DMS114 treated with DMSO at 0.1 percent for 48 hours (cell line): Measurements from ENCODE around the gene CRLF3.
"Not testable (repeated sequence)": the region's sequence is repeated elsewhere in the genome, so short reads cannot be mapped to it uniquely, and the experiment has no call there.

Source experiments
- DNase-seq: peaks from one replicate; lab custom pipeline; 2025; ENCODE audit not compliant: unreplicated experiment; lab: John Stamatoyannopoulos, UW

CRLF3 gene

DNA sequence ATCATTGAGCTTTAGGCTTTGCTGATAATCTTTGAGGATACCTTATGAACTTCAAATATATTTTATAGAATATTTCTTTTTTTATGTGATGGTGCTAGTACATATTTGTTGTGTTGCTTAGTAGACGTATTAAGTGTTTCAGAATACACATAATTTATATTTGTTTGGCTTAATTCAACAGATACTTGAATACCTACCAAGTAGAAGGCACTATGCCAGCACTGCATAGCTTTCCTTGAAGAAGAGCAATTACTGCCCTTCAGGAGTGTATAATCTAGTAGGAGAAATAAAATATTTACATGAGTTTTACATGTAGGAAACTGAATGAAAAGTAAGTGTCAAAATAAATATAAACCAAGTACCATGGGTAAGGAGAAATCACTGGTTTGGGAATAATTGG is 81.8 kb downstream of the CRLF3 start:
- DNase-seq = not testable (repeated sequence)

DNA sequence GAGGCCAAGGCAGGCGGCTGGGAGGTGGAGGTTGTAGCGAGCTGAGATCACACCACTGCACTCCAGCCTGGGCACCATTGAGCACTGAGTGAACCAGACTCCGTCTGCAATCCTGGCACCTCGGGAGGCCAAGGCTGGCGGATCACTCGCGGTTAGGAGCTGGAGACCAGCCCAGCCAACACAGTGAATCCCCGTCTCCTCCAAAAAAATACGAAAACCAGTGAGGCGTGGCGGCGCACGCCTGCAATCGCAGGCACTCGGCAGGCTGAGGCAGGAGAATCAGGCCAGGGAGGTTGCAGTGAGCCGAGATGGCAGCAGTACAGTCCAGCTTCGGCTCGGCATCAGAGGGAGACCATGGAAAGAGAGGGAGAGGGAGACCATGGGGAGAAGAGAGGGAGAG is 88.1 kb downstream of the CRLF3 start:
- not testable (repeated sequence) for DNase-seq

- not testable (repeated sequence) for DNase-seq
Observed at GRCh38 chr17:30735644-30736043, 88.8 kb downstream of the CRLF3 start.

DNA sequence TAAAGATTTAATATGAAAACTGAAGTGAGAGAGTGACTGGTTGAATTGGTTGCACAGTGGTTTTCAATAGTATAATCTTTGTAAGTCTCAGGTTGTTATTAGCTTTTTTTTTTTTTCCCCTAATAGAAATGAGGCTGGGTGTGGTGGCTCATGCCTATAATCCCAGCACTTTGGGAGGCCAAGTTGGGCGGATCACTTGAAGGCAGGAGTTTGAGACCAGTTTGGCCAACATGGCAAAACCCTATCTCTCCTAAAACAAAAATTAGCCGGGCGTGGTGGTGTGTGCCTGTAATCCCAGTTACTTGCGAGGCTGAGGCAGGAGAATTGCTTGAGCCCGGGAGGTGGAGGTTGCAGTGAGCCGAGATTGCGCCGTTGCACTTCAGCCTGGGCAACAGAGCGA is 89.3 kb downstream of the CRLF3 start:
- DNase-seq = not testable (repeated sequence)

GRCh38 chr17:30734153-30734552 is 90.3 kb downstream of the CRLF3 start:
- DNase-seq = not testable (repeated sequence)
